ENCODE measurements around the gene SDCBP2.

Gene SDCBP2

DNA sequence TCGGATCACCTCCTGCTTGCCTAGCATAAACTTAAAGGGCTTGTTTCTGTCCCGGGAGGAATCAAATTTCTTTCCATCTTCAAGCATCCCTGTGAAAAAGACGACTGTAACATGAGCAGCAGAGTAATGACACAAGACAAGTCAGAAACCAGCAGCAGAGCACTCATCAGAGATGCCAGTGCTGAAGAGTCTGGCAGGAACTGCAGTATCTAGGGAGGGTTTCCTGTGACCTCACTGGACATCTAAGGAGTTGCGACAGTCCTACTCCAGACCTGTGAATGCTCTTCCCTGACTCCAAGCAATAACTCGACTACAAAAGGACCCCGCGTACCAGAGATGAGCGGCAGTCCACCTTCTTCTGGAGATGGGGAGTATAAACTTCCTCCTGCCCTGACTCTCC lies 46.6 kb upstream of the SDCBP2 start:
- ChIA-PET POLR2A (no interaction called here), CTCF (no interaction called here)
- TF ChIP-seq CTBP1 (IDR thresholded peaks at IDR 0.05; ENCODE audit: borderline replicate concordance): no peak
- TF ChIP-seq SP1 (IDR thresholded peaks at IDR 0.05): no peak
- no peak for TF ChIP-seq HDGF (IDR thresholded peaks at IDR 0.05; ENCODE audit: borderline replicate concordance)
- TF ChIP-seq ARNT (IDR thresholded peaks at IDR 0.05): no peak
- TF ChIP-seq, protein P1, sequence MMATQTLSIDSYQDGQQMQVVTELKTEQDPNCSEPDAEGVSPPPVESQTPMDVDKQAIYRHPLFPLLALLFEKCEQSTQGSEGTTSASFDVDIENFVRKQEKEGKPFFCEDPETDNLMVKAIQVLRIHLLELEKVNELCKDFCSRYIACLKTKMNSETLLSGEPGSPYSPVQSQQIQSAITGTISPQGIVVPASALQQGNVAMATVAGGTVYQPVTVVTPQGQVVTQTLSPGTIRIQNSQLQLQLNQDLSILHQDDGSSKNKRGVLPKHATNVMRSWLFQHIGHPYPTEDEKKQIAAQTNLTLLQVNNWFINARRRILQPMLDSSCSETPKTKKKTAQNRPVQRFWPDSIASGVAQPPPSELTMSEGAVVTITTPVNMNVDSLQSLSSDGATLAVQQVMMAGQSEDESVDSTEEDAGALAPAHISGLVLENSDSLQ (IDR thresholded peaks at IDR 0.05): no peak
- no peak for TF ChIP-seq L3MBTL2 (conservative IDR thresholded peaks at IDR 0.05)
- no peak for TF ChIP-seq NFRKB (IDR thresholded peaks at IDR 0.05)
- TF ChIP-seq SUZ12 (IDR thresholded peaks at IDR 0.05): no peak
- TF ChIP-seq ZNF384 (IDR thresholded peaks at IDR 0.05): no peak
- no peak for TF ChIP-seq FOXM1 (IDR thresholded peaks at IDR 0.05; ENCODE audit: borderline replicate concordance)
- no peak for TF ChIP-seq ELF4 (IDR thresholded peaks at IDR 0.05)
- TF ChIP-seq LEF1 (IDR thresholded peaks at IDR 0.05; ENCODE audit: borderline replicate concordance): no peak
- no peak for TF ChIP-seq BHLHE40 (IDR thresholded peaks at IDR 0.05; ENCODE audit: borderline replicate concordance)
- TF ChIP-seq TARDBP (IDR thresholded peaks at IDR 0.05): no peak
- no peak for TF ChIP-seq FOXK2 (IDR thresholded peaks at IDR 0.05)
- no peak for TF ChIP-seq FOXA1 (IDR thresholded peaks at IDR 0.05)
- DNase-seq (ENCODE audit: extremely low spot score): no peak

DNA sequence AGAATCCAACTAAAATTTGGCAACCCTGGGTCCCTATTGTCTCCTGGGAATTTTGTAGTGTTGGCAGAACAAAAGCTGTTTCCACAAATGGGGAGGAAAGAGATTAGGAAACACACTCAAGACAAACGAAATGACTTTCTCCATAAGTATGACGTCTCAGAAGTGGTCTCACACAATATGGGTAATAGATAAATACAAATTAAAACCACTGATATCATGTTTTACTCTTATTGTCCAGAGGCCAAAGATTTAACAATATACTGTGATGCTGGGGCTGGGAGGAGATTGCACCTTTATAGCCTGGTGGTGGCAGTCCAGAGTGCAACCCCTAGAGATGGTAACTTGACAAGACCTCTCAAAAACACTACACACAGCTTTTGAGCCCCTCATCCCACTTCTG lies 45.3 kb upstream of the SDCBP2 start:
- CTCF ChIA-PET: no interaction called here
- POLR2A ChIA-PET: no interaction called here
- TF ChIP-seq FOXA1 (IDR thresholded peaks at IDR 0.05): no peak
- TF ChIP-seq FOXK2 (IDR thresholded peaks at IDR 0.05): no peak
- TF ChIP-seq, protein P1 (IDR thresholded peaks at IDR 0.05): no peak
- TF ChIP-seq SUZ12 (IDR thresholded peaks at IDR 0.05): no peak
- no peak for TF ChIP-seq NFRKB (IDR thresholded peaks at IDR 0.05)
- no peak for TF ChIP-seq ELF4 (IDR thresholded peaks at IDR 0.05)
- DNase-seq (ENCODE audit: extremely low spot score): no peak

DNA sequence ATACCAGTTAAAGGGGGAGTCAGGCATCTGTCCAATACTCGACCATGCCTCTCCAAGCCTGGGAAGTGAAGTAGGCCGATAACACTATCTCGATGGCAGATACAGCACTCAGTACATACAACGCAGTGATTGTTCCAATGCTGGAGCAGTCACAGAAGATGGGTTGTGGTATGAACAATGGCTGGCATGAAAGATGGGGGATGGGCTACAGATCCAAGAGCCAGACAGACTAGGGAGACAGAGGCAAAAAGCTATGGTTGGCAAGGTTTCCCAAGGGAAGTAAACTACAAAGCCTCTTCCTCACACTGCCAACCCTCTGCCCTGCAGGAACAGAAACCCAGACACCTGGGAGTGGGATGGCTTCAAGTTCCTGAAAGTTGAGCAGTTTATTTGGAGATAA lies 44.7 kb upstream of the SDCBP2 start:
- CTCF ChIA-PET: no interaction called here
- TF ChIP-seq FOXA1 (IDR thresholded peaks at IDR 0.05) (no peak), LEF1 (IDR thresholded peaks at IDR 0.05; ENCODE audit: borderline replicate concordance) (no peak), FOXM1 (IDR thresholded peaks at IDR 0.05; ENCODE audit: borderline replicate concordance) (no peak), SUZ12 (IDR thresholded peaks at IDR 0.05) (no peak), ELF4 (IDR thresholded peaks at IDR 0.05) (no peak), NFRKB (IDR thresholded peaks at IDR 0.05) (no peak), TARDBP (IDR thresholded peaks at IDR 0.05) (no peak), CTBP1 (IDR thresholded peaks at IDR 0.05; ENCODE audit: borderline replicate concordance) (no peak), ARNT (IDR thresholded peaks at IDR 0.05) (no peak), L3MBTL2 (conservative IDR thresholded peaks at IDR 0.05) (no peak), ZNF384 (IDR thresholded peaks at IDR 0.05) (no peak), BHLHE40 (IDR thresholded peaks at IDR 0.05; ENCODE audit: borderline replicate concordance) (no peak), FOXK2 (IDR thresholded peaks at IDR 0.05) (no peak), SP1 (IDR thresholded peaks at IDR 0.05) (no peak), HDGF (IDR thresholded peaks at IDR 0.05; ENCODE audit: borderline replicate concordance) (no peak)
- TF ChIP-seq, protein P1 (IDR thresholded peaks at IDR 0.05): no peak

DNA sequence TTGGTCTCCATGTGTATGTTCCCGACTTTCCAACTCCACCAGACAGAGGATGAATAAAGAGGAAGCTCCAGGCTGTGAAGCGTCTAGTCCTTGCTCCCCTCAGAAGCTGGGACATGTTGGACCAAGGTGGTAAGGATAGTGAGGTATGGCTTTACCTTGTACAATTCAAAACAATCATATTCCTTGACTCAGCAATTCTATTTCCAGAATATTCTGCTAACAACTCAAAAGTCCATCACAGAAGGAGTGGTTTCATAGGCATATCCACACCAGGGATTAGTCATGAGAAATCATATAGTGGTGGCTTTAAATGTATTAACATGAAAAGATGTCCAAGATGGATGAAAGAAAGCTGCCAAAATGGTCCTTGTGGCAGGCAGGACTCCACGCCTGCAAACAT lies 44.1 kb upstream of the SDCBP2 start:
- POLR2A ChIA-PET: no interaction called here

More for the DNA sequence above, 44.7 kb upstream of the SDCBP2 start:
- POLR2A ChIA-PET: no interaction called here
- no peak for DNase-seq (ENCODE audit: extremely low spot score)

DNA sequence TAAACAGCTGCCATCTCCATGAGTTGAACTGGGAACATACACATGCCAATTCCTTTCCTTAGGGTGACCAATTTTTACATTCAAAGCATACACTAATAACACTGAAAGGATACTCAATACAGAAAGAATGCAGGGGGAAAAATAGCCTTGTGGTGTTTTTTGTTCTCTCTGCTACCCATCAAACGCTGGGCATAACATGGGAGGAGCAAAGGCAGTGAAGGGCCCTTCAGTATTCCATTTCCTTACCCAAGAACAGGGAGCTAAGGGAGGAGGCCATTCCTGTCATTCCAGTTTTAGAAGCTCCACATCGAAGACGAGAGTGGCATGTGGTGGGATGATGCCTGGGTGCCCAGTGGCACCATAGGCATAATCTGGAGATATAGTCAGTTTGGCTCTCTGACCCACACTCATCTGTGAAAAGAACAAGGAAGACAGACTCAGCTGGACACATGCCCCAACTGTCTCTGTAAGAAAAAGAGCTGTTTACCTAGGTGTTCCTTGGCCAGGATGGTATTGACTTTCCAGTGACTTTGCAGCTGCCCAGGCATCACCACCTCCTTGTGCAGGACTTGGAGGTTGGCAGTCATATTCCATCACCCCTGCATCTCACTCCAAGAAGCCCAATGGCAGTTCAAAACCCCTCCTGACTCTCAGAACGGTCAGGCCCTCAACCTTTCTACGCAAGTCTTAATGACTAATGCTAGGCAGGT lies 43.0 kb upstream of the SDCBP2 start:
- POLR2A ChIA-PET: interaction anchor here (0.8 kb wide), 1 partner anchor 13 kb away, joined by 3 read pairs; no protein-coding TSS in a partner anchor
- CTCF ChIA-PET: no interaction called here
- DNase-seq (ENCODE audit: extremely low spot score): no peak
- TF ChIP-seq ZNF384 (IDR thresholded peaks at IDR 0.05) (no peak), CTBP1 (IDR thresholded peaks at IDR 0.05; ENCODE audit: borderline replicate concordance) (no peak), SP1 (IDR thresholded peaks at IDR 0.05) (no peak), FOXA1 (IDR thresholded peaks at IDR 0.05) (no peak), ELF4 (IDR thresholded peaks at IDR 0.05) (no peak), L3MBTL2 (conservative IDR thresholded peaks at IDR 0.05) (no peak), NFRKB (IDR thresholded peaks at IDR 0.05) (no peak), FOXM1 (IDR thresholded peaks at IDR 0.05; ENCODE audit: borderline replicate concordance) (no peak), ARNT (IDR thresholded peaks at IDR 0.05) (no peak)

More for the DNA sequence above, 44.1 kb upstream of the SDCBP2 start:
- CTCF ChIA-PET: no interaction called here
- no peak for DNase-seq (ENCODE audit: extremely low spot score)
- TF ChIP-seq L3MBTL2 (conservative IDR thresholded peaks at IDR 0.05): no peak
- TF ChIP-seq FOXM1 (IDR thresholded peaks at IDR 0.05; ENCODE audit: borderline replicate concordance): no peak
- no peak for TF ChIP-seq BHLHE40 (IDR thresholded peaks at IDR 0.05; ENCODE audit: borderline replicate concordance)
- no peak for TF ChIP-seq FOXK2 (IDR thresholded peaks at IDR 0.05)
- TF ChIP-seq ELF4 (IDR thresholded peaks at IDR 0.05): no peak
- no peak for TF ChIP-seq ZNF384 (IDR thresholded peaks at IDR 0.05)
- no peak for TF ChIP-seq TARDBP (IDR thresholded peaks at IDR 0.05)
- TF ChIP-seq SUZ12 (IDR thresholded peaks at IDR 0.05): no peak
- no peak for TF ChIP-seq CTBP1 (IDR thresholded peaks at IDR 0.05; ENCODE audit: borderline replicate concordance)
- no peak for TF ChIP-seq NFRKB (IDR thresholded peaks at IDR 0.05)
- TF ChIP-seq HDGF (IDR thresholded peaks at IDR 0.05; ENCODE audit: borderline replicate concordance): no peak
- no peak for TF ChIP-seq FOXA1 (IDR thresholded peaks at IDR 0.05)
- TF ChIP-seq, protein P1 (IDR thresholded peaks at IDR 0.05): no peak
- TF ChIP-seq LEF1 (IDR thresholded peaks at IDR 0.05; ENCODE audit: borderline replicate concordance): no peak
- TF ChIP-seq ARNT (IDR thresholded peaks at IDR 0.05): no peak
- no peak for TF ChIP-seq SP1 (IDR thresholded peaks at IDR 0.05)

Data from HEK293T (cell line).